Measurements from ENCODE around the gene PPL. TPM values are rescaled to one million over a fixed set of nuclear protein-coding genes. Genes with fewer than 3 reads are reported as not detected.
A peak's percentile ranks its signal among the peaks of the same experiment; 100 is the strongest.

The PPL gene
- total and polyA plus RNA-seq, 2 of the 13 experiments (the other 11 are each of a cell fraction or from before 2014, with no cell fraction given), result 5.7 to 6.6 TPM

- TF ChIP-seq NCOR1 (IDR thresholded peaks at IDR 0.05; ENCODE audit: borderline replicate concordance, low read length) (peak; percentile 20; the same call in 1 of the 2 replicates), MAFF (IDR thresholded peaks at IDR 0.05; ENCODE audit: low read depth, low read length) (no peak), GMEB1 (CRISPR knock-in tag; IDR thresholded peaks at IDR 0.05; ENCODE audit: borderline replicate concordance) (peak; percentile 92), SNAI1 (CRISPR knock-in tag; IDR thresholded peaks at IDR 0.05; ENCODE audit: borderline replicate concordance) (no peak), AGO2 (optimal IDR thresholded peaks at IDR 0.05; ENCODE audit: low read depth, low read length) (no peak), BHLHE40 (IDR thresholded peaks at IDR 0.05; ENCODE audit: low read length) (peak; percentile 90), SIN3B (IDR thresholded peaks at IDR 0.05; ENCODE audit: low read length) (peak; percentile 32), ZKSCAN8 (CRISPR knock-in tag; IDR thresholded peaks at IDR 0.05; ENCODE audit: borderline replicate concordance) (no peak), MAZ (IDR thresholded peaks at IDR 0.05; ENCODE audit: borderline replicate concordance, low read depth, low read length) (peak; percentile 85; the same call in 1 of the 2 replicates), MAZ (CRISPR knock-in tag; IDR thresholded peaks at IDR 0.05; ENCODE audit: low read depth) (no peak; the same call in none of the 2 replicates), PRDM4 (CRISPR knock-in tag; IDR thresholded peaks at IDR 0.05; ENCODE audit: borderline replicate concordance) (no peak), ZMAT3 (CRISPR knock-in tag; conservative IDR thresholded peaks at IDR 0.05) (0 out of 2 replicates have a peak, but pooled peaks have one; percentile 26), ZNF83 (CRISPR knock-in tag; IDR thresholded peaks at IDR 0.05; ENCODE audit: borderline replicate concordance) (no peak), GFI1 (CRISPR knock-in tag; IDR thresholded peaks at IDR 0.05; ENCODE audit: borderline replicate concordance) (no peak), TOPORS (CRISPR knock-in tag; IDR thresholded peaks at IDR 0.05) (peak; percentile 58; the same call in 1 of the 2 replicates), SP4 (CRISPR knock-in tag; IDR thresholded peaks at IDR 0.05) (peak; percentile 80), ZNF556 (CRISPR knock-in tag; IDR thresholded peaks at IDR 0.05; ENCODE audit: borderline replicate concordance) (no peak; the same call in 1 of the 2 replicates), ZNF616 (CRISPR knock-in tag; IDR thresholded peaks at IDR 0.05; ENCODE audit: low read depth) (no peak), U2AF1 (optimal IDR thresholded peaks at IDR 0.05; ENCODE audit: low read depth, low read length) (no peak)
- TF ChIP-seq, protein P1, sequence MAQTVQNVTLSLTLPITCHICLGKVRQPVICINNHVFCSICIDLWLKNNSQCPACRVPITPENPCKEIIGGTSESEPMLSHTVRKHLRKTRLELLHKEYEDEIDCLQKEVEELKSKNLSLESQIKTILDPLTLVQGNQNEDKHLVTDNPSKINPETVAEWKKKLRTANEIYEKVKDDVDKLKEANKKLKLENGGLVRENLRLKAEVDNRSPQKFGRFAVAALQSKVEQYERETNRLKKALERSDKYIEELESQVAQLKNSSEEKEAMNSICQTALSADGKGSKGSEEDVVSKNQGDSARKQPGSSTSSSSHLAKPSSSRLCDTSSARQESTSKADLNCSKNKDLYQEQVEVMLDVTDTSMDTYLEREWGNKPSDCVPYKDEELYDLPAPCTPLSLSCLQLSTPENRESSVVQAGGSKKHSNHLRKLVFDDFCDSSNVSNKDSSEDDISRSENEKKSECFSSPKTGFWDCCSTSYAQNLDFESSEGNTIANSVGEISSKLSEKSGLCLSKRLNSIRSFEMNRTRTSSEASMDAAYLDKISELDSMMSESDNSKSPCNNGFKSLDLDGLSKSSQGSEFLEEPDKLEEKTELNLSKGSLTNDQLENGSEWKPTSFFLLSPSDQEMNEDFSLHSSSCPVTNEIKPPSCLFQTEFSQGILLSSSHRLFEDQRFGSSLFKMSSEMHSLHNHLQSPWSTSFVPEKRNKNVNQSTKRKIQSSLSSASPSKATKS (CRISPR knock-in tag; IDR thresholded peaks at IDR 0.05), result no peak
- TF ChIP-seq, protein P2, sequence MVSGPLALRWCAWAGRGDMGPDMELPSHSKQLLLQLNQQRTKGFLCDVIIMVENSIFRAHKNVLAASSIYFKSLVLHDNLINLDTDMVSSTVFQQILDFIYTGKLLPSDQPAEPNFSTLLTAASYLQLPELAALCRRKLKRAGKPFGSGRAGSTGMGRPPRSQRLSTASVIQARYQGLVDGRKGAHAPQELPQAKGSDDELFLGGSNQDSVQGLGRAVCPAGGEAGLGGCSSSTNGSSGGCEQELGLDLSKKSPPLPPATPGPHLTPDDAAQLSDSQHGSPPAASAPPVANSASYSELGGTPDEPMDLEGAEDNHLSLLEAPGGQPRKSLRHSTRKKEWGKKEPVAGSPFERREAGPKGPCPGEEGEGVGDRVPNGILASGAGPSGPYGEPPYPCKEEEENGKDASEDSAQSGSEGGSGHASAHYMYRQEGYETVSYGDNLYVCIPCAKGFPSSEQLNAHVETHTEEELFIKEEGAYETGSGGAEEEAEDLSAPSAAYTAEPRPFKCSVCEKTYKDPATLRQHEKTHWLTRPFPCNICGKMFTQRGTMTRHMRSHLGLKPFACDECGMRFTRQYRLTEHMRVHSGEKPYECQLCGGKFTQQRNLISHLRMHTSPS (CRISPR knock-in tag; IDR thresholded peaks at IDR 0.05; ENCODE audit: low read depth), result no peak
Observed at GRCh38 chr16:4846901-4847773, 89.8 kb downstream of the PPL start, which contains the start of the genes GLYR1 and UBN1 (continued).

Data from HepG2 (cell line).